Stomach smooth muscle (tissue), 2 donors: Measurements from ENCODE around the gene GALNT12.

ENCODE experiments used
- H3K27ac ChIP-seq: one replicate; pipeline ENCODE4 v1.7.0; 2013; ENCODE audit warnings: mild to moderate bottlenecking, low read length, inconsistent platforms
- H3K27me3 ChIP-seq, 2 donors: one replicate each; pipeline ENCODE4 v1.7.0; 2013; ENCODE audit warnings: low read length in 2 of 2; ENCODE audit not compliant: insufficient read depth in 2 of 2, control insufficient read depth in 1 of 2
- H3K36me3 ChIP-seq, 2 donors: one replicate each; pipeline ENCODE4 v1.7.0; 2013; ENCODE audit warnings: low read length in 2 of 2; ENCODE audit not compliant: control insufficient read depth in 2 of 2, insufficient read depth in 2 of 2
- H3K4me1 ChIP-seq: one replicate; pipeline ENCODE4 v1.7.0; 2013; ENCODE audit warnings: low read length; ENCODE audit not compliant: control insufficient read depth, insufficient read depth
- H3K4me3 ChIP-seq, 2 donors: one replicate each; pipeline ENCODE4 v1.7.0; 2013; ENCODE audit warnings: low read length in 2 of 2
- H3K9ac ChIP-seq, 2 donors: one replicate each; pipeline ENCODE4 v1.7.0; 2013; ENCODE audit warnings: low read length in 2 of 2, mild to moderate bottlenecking in 1 of 2
- H3K9me3 ChIP-seq, 2 donors: one replicate each; pipeline ENCODE4 v1.7.0; 2013; ENCODE audit warnings: low read length in 2 of 2; ENCODE audit not compliant: control insufficient read depth in 2 of 2
- donor health status: healthy.
- donor health status: Pancreatic carcinoma.

GALNT12 gene

DNA sequence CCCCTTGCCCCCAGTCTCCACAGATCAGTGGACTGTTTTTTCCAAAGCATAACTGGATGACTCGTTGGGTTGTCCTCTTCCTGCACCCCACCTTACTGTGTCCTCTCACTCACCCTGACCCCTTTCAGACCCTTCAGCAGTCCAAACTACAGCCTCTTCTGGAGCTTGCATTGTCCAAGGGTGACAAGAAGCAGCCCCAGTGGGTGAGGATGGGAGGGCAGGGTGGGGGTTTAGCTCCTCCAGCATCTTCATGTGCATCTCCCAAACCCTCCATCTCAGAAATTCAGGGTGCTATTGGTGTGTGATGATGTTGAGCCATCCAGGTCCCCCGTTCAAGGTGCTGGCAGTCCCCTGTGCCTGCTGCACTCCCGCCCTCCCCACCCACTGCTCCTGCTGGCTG is 73.9 kb downstream of the GALNT12 start:
- H3K9ac ChIP-seq = no peak overlapping the region
- no peaks in the 10 kb centered on the region for H3K36me3 ChIP-seq
- H3K9me3 ChIP-seq = no peaks in the 10 kb centered on the region
- H3K27ac ChIP-seq = no peak overlapping the region
- H3K4me1 ChIP-seq = peaks cover 9% of the 10 kb centered on the region
- H3K4me3 ChIP-seq = no peak overlapping the region
- no peaks in the 10 kb centered on the region for H3K27me3 ChIP-seq

DNA sequence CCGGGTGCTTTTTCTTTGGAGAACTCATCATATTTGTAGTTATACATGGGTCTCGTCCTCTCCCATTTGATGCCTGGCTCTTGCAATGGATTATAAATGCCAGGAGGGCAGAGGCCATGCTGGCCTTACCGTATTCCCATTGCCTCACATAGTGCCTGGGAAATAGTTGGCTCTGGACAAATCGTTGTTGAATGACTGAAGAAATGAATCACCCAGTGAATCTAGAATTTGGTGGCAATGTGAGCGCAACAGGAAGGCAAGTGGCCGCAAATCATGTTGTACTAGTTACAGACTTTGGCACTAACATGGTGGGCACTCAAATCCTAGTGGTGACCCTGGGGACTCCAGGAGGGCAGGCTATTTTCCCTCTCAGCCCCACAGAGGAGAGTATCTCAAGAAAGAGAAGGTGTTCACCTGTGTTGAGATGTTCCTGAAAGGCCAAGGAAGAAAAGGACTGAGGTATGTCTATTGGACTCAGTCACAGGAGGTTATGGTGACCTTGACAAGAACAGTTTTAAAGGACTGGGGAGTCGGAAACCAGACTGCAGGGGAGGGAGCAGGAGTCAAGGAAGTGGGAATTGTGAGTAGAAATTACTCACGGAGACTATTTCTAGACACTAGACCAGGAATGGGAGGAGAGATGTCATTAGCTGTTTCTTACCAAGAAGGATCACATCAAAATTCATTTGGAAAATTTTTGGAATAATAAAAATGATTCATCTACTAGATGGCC is 74.5 kb downstream of the GALNT12 start:
- H3K4me1 ChIP-seq = peaks cover 9% of the 10 kb centered on the region
- no peaks in the 10 kb centered on the region for H3K27me3 ChIP-seq
- H3K9me3 ChIP-seq = no peaks in the 10 kb centered on the region
- no peaks in the 10 kb centered on the region for H3K36me3 ChIP-seq
- no peak overlapping the region for H3K27ac ChIP-seq
- H3K4me3 ChIP-seq = no peak overlapping the region
- H3K9ac ChIP-seq = no peak overlapping the region

DNA sequence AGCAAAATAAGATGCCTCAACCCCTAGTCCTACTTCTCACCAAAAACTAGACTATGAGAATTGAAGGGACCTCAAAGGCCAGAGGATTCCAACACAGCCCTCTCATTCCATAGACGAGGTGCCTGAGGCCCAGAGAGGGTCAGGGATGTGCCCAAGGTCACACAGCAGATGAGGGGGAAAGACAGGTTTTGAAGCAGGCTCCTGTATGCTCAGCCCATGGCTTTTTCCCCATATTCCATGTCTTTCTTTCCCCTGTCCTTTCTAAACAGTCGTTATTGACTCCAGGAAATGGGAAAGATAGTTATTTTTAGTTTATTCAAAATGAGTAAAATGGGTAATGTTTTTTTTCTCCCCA is 75.1 kb downstream of the GALNT12 start:
- Histone ChIP-seq H3K36me3 (no peaks in the 10 kb centered on the region), H3K4me3 (no peak overlapping the region), H3K4me1 (peaks cover 9% of the 10 kb centered on the region), H3K27ac (no peak overlapping the region), H3K9ac (no peak overlapping the region), H3K27me3 (no peaks in the 10 kb centered on the region), H3K9me3 (no peaks in the 10 kb centered on the region)

DNA sequence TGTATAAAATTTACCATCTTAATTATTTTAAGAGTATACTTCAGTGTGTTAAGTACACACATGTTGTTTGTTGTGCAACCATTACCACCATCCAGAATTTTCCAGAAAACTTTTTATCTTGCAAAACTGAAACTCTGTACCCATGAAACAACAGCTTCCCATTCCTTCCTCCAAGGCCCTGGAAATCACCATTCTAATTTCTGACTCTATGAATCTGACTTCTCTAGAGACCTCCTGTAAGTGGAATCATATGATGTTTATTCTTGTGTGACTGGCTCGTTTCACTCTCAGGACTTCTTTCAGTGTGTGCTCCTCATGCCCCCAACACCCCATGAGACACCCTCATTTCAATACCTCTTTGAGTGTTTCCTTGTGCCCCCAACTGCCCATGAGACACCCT is 75.8 kb downstream of the GALNT12 start:
- Histone ChIP-seq H3K27ac (no peak overlapping the region), H3K27me3 (no peaks in the 10 kb centered on the region), H3K4me1 (peaks cover 10% of the 10 kb centered on the region), H3K9me3 (no peaks in the 10 kb centered on the region), H3K36me3 (no peaks in the 10 kb centered on the region), H3K4me3 (no peak overlapping the region), H3K9ac (no peak overlapping the region)

DNA sequence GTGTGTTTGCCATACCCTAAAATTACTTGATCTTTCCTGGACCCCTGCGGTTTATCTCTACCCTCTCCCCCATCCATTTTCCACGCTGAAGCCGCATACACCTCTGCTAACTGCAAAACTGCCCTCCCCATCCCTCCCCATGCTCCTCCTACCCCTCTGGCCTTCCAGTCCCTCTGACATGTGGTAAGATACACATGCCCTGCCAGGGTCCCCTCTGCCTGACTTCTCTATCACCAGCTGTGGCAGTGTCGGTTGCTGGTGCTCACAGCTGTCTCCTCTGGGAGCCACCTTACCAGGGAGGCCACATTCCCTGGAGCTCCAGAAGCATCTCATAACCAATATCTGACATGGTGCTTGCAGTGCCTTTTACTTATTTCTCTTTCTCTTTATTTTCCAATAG is 77.4 kb downstream of the GALNT12 start:
- Histone ChIP-seq H3K36me3 (no peaks in the 10 kb centered on the region), H3K9ac (no peak overlapping the region), H3K4me3 (no peak overlapping the region), H3K27ac (no peak overlapping the region), H3K9me3 (no peaks in the 10 kb centered on the region), H3K4me1 (peaks cover 11% of the 10 kb centered on the region), H3K27me3 (no peaks in the 10 kb centered on the region)

DNA sequence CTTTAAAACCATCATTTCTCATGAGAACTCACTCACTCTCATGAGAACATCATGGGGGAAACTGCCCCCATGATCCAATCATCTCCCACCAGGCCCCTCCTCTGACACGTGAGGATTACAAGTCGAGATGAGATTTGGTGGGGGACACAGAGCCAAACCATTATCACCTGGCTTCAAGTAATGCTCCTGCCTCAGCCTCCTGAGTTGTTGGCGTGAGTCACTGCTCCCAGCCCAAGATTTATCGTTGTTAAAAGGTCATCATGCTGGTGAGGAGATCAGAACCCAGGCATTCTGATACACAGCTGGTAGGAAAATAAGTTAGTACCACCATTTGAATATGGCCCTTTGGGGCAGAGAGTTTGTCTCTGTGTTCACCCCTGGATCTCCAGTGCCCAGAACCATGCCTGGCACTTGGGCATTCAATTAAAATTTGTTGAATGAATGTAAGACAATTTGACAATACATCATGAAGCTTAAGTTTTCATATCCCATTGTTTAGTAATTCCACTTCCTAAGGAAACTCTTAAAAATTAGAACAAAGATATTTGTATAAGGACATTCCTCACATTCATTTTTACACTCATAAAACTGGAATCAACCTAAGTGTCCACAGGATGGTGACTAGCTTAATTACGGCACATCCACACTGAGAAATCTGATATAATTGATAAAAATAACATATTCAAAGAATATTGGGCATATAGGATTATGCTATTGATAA is 78.3 kb downstream of the GALNT12 start:
- Histone ChIP-seq H3K27me3 (no peaks in the 10 kb centered on the region), H3K4me3 (no peak overlapping the region), H3K4me1 (peaks cover 7% of the 10 kb centered on the region), H3K9ac (no peak overlapping the region), H3K27ac (no peak overlapping the region), H3K9me3 (no peaks in the 10 kb centered on the region), H3K36me3 (no peaks in the 10 kb centered on the region)

DNA sequence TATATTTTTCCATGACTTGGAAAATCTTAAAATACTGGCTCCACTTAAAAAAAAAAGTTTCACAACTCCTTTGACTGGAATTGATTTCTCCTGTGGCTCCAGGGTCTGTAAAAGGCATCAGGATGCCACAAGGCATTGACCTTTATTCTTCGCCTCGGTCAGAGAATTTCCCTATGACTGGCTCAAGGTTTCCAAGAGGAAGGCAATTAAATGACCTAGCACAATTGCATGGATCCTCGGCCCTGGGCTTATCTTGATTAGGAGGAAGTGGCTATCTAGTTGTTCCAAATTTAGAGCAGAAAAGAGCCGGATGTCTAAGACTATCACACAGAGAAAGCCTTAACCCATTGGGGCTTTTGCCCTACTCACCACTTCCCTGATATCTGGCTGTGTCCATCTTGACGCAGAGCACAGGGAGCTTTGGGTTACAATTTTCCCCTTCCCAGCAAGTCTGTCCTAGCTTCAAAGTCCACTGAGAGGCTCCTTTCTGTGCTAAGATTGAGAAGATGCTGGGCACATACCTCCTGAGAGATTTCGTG is 79.3 kb downstream of the GALNT12 start:
- Histone ChIP-seq H3K9me3 (no peaks in the 10 kb centered on the region), H3K27me3 (no peaks in the 10 kb centered on the region), H3K27ac (no peak overlapping the region), H3K4me1 (peaks cover 7% of the 10 kb centered on the region), H3K9ac (no peak overlapping the region), H3K36me3 (no peaks in the 10 kb centered on the region), H3K4me3 (no peak overlapping the region)

DNA sequence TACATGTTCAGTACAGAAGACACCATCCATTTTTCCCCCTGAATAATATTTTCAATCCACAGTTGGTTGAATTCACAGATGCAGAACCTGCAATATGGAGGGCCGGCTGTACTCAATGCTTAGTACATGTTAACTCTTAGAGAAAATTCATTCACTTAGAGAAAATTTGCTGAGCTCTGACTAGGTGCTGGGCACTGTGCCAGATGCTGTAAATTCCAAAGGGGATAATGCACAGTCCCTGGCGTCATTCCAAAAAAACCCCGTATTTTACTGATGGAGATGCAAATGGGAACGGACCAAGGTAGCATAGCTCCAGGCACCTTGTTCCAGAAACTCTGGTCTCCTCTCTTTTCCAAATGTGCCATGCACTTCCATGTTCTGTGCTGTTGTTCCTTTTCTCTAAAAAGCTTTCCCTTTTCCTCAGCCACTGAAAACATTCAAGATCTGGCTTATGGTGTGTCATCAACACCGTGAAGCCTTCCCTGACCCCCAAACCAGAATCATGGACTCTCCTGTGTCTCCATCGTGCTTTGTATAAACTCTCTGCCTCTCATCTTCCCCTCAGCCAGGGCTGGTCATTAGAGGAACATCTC is 80.5 kb downstream of the GALNT12 start:
- no peaks in the 10 kb centered on the region for H3K27me3 ChIP-seq
- H3K4me3 ChIP-seq = no peak overlapping the region
- H3K9ac ChIP-seq = no peak overlapping the region
- H3K9me3 ChIP-seq = no peaks in the 10 kb centered on the region
- no peak overlapping the region for H3K27ac ChIP-seq
- H3K4me1 ChIP-seq = peaks cover 7% of the 10 kb centered on the region
- no peaks in the 10 kb centered on the region for H3K36me3 ChIP-seq

DNA sequence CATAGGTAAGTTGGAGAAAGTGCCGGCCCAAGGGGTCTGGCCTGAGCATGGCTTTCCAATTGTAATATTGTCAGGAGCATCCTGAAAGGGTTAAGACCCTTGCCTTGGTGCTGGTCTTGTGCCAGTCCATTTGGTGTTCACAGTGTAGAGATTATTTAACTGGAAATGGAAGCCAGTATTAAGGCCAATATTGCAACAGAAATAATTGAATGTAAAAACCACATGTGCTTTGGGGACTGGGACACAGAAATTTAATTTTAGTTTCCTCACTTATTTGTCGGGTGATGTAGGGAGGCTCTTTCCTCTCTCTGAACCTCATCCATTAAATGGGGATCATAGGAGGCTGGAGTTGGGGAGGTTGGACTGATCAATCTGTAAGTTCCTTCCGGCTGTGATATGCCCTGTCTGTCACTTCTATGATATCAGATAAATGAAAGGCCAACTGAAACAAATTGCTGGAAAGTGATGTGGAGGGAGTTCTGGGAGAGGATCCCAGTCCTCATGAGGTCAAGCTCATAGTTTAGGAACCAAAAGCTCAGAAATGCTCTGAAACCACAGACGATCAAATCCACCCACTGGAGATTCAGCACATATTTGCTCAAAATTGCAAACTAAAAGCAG is 81.4 kb downstream of the GALNT12 start:
- H3K9me3 ChIP-seq = no peaks in the 10 kb centered on the region
- H3K36me3 ChIP-seq = no peaks in the 10 kb centered on the region
- no peak overlapping the region for H3K9ac ChIP-seq
- H3K4me3 ChIP-seq = no peak overlapping the region
- peaks cover 7% of the 10 kb centered on the region for H3K4me1 ChIP-seq
- H3K27me3 ChIP-seq = no peaks in the 10 kb centered on the region
- H3K27ac ChIP-seq = no peak overlapping the region

DNA sequence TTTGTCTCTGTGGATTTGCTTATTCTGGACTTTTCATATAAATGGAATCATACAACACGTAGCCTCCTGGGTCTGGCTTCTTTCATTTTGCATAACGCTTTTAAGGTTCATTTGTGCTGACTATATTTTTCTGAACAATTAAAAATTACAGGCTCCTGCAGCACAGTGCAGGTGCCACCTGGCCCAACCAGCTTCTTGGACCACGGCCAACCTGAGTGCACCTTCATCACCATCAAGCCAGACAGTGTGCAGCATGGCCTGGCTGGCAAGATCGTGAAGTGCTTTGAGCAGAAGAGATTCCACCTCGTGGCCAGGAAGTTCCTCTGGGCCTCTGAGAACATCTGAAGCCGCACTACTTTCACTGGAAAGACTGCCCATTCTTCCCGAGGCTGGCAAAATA is 82.8 kb downstream of the GALNT12 start:
- Histone ChIP-seq H3K9ac (no peak overlapping the region), H3K36me3 (no peaks in the 10 kb centered on the region), H3K4me3 (no peak overlapping the region), H3K4me1 (peaks cover 7% of the 10 kb centered on the region), H3K9me3 (no peaks in the 10 kb centered on the region), H3K27me3 (no peaks in the 10 kb centered on the region), H3K27ac (no peak overlapping the region)
